Cardiac muscle cell (in vitro differentiated cells and primary cell): Measurements from ENCODE around the gene CFAP47. TPM values are rescaled to one million over a fixed set of nuclear protein-coding genes. Genes with fewer than 3 reads are reported as not detected.
A peak's percentile ranks its signal among the peaks of the same experiment; 100 is the strongest.
"Not testable (repeated sequence)": the region's sequence is repeated elsewhere in the genome, so short reads cannot be mapped to it uniquely, and the experiment has no call there.

Experiments used
- DNase-seq, 2 donors: peaks; one replicate each; pipeline versions ENCODE4 v3.0.0 to v3.0.0-alpha.2; 2010 to 2017; ENCODE audit warnings: low read depth in 1 of 2, low spot score in 1 of 2
- H3K27ac ChIP-seq: fragments of 200-600 bp; sonication (generic); 2 replicates; pipeline ENCODE4 v1.5.1; 2016
- H3K27me3 ChIP-seq: fragments of 200-600 bp; sonication (generic); 2 replicates; pipeline ENCODE4 v1.6.0; 2016; ENCODE audit warnings: control low read depth
- H3K36me3 ChIP-seq: fragments of 200-600 bp; sonication (generic); 2 replicates; pipeline ENCODE4 v1.5.1; 2016; ENCODE audit warnings: control low read depth
- H3K4me1 ChIP-seq: fragments of 200-600 bp; sonication (generic); 2 replicates; pipeline ENCODE4 v1.8.1; 2017; ENCODE audit warnings: low read depth, mild to moderate bottlenecking, mixed run types
- H3K4me3 ChIP-seq: fragments of 200-600 bp; sonication (generic); 2 replicates; pipeline ENCODE4 v1.5.1; 2016; ENCODE audit warnings: mild to moderate bottlenecking
- H3K9me3 ChIP-seq: fragments of 200-600 bp; sonication (generic); 2 replicates; pipeline ENCODE4 v1.5.1; 2017; ENCODE audit warnings: low read depth, mild to moderate bottlenecking, control low read depth
- polyA plus RNA-seq: library from polyadenylated mRNA; unstranded; fragments of >200 nt; fragmentation: Nextera tagmentation; extraction: Ambion mirVana; gene quantifications from 2 replicates; pipeline ENCODE4 v1.2.1, GENCODE V29; 2016
- total RNA-seq: library from RNA; depleted of rRNA; stranded (reverse); fragments of >200 nt; gene quantifications from 2 replicates; pipeline ENCODE4 v1.2.3, GENCODE V29; 2016
- TF ChIP-seq, protein P1 (sequence below): IDR thresholded peaks from 2 replicates; pipeline ENCODE4 v1.5.1; 2012; ENCODE audit warnings: low read depth, mild to moderate bottlenecking, low read length

CFAP47 gene
- total RNA-seq: 0.28 and 0.66 TPM in 2 replicates
- polyA plus RNA-seq: 0.04 TPM in 1 of 2 replicates, not detected in the other

- TF ChIP-seq, protein P1, sequence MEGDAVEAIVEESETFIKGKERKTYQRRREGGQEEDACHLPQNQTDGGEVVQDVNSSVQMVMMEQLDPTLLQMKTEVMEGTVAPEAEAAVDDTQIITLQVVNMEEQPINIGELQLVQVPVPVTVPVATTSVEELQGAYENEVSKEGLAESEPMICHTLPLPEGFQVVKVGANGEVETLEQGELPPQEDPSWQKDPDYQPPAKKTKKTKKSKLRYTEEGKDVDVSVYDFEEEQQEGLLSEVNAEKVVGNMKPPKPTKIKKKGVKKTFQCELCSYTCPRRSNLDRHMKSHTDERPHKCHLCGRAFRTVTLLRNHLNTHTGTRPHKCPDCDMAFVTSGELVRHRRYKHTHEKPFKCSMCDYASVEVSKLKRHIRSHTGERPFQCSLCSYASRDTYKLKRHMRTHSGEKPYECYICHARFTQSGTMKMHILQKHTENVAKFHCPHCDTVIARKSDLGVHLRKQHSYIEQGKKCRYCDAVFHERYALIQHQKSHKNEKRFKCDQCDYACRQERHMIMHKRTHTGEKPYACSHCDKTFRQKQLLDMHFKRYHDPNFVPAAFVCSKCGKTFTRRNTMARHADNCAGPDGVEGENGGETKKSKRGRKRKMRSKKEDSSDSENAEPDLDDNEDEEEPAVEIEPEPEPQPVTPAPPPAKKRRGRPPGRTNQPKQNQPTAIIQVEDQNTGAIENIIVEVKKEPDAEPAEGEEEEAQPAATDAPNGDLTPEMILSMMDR: no peak
- Histone ChIP-seq H3K4me1 (no peaks in the 10 kb centered on the region), H3K27ac (no peak within 1 kb of the TSS), H3K9me3 (no peaks in the 10 kb centered on the region), H3K36me3 (no peaks in the 10 kb centered on the region), H3K4me3 (peak within 1 kb of the TSS; percentile 45), H3K27me3 (peaks cover 4% of the 10 kb centered on the region)
- peak in 1 of 2 donors; percentile 82 for DNase-seq
These were observed at the start of gene CFAP47 for GRCh38 chrX:35919536-35920309. Gene CFAP47, plus strand, starts transcription at chrX:35919734. Its CDS starts 66 bp downstream, at chrX:35919800.

DNA sequence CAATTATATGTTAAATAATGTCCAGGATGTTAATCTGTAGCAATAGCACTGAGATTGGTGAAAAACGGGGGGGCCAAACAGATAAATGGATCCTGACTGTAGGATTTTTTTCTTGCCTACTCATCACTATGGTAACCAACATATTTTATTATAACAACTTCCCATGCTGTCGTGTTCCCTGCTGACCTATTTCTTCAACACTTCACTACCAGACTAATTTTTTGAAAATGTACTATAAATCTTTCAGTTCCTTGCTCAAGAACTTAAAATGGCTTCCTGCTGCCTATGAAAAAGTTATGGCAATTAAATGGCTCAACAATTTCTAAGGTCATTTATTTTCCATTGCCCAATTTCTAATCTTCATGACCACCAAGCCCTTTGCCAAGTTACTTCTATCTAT, 38.9 kb upstream of the CFAP47 start:
- H3K36me3 ChIP-seq: no peaks in the 10 kb centered on the region

DNA sequence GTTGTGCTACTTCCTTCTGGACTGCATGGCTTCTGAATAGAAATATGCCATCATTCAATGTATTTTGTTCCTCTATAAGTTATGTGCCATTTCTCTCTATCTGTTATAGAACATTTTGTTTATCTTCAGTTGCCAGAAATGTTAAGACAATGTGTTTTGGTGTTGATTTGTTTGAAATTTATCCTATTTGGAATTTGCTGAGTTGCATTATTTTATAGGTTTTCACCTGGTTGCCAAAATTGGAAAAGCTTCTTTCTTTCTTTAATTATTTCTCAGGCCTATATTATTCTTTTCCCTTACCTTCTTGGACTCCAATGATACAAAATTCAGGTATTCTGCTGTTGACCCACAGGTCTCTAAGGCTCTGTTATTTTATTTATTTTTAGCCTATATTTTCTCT, 33.4 kb upstream of the CFAP47 start:
- Histone ChIP-seq H3K27ac (no peak overlapping the region), H3K27me3 (no peaks in the 10 kb centered on the region), H3K4me3 (no peak overlapping the region), H3K36me3 (no peaks in the 10 kb centered on the region), H3K4me1 (no peaks in the 10 kb centered on the region), H3K9me3 (no peaks in the 10 kb centered on the region)
- TF ChIP-seq, protein P1: no peak
- no peak for DNase-seq

More for the DNA sequence above, 38.9 kb upstream of the CFAP47 start:
- Histone ChIP-seq H3K27me3 (no peaks in the 10 kb centered on the region), H3K4me3 (no peak overlapping the region), H3K4me1 (no peaks in the 10 kb centered on the region), H3K9me3 (no peaks in the 10 kb centered on the region), H3K27ac (no peak overlapping the region)
- TF ChIP-seq, protein P1: no peak
- no peak for DNase-seq

DNA sequence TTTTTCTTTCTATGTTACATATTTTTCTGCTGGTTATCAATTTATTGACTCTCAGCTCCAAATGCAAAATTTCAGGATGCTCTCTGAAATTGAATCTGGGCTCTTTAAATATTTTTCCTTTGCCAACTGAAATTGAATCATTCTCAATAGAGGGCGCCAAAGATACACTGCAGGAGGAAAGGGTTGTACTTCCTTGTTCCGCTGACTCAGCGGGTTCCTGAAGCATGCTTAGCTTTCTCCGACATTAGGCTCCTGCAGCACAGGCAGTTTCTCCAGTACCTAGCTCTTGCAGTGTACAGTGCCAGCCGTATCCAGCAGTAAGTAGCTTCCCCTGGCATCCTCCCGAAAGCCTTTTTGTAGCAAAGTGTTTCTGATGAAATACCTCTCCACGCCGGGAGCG, 28.8 kb upstream of the CFAP47 start:
- DNase-seq: peak; percentile 41 to 80

GRCh38 chrX:35986816-35987215, 67.3 kb downstream of the CFAP47 start:
- H3K4me3 ChIP-seq, H3K27me3 ChIP-seq, H3K4me1 ChIP-seq, H3K27ac ChIP-seq, H3K9me3 ChIP-seq, H3K36me3 ChIP-seq, DNase-seq: not testable (repeated sequence)

More for the DNA sequence above, 28.8 kb upstream of the CFAP47 start:
- TF ChIP-seq, protein P1: peak; percentile 34
- Histone ChIP-seq H3K36me3 (no peaks in the 10 kb centered on the region), H3K27ac (no peak overlapping the region), H3K4me3 (no peak overlapping the region), H3K9me3 (no peaks in the 10 kb centered on the region), H3K27me3 (no peaks in the 10 kb centered on the region), H3K4me1 (no peaks in the 10 kb centered on the region)

GRCh38 chrX:36007207-36007606, 87.7 kb downstream of the CFAP47 start:
- Histone ChIP-seq H3K27me3 (no peaks in the 10 kb centered on the region), H3K4me1 (no peaks in the 10 kb centered on the region), H3K4me3 (no peak overlapping the region), H3K9me3 (no peaks in the 10 kb centered on the region), H3K27ac (no peak overlapping the region), H3K36me3 (no peaks in the 10 kb centered on the region)
- DNase-seq: no peak
- TF ChIP-seq, protein P1: no peak
